ENCODE data around the gene KCNAB2. TPM values are rescaled to one million over a fixed set of nuclear protein-coding genes. Genes with fewer than 3 reads are reported as not detected.

Gene KCNAB2
- total RNA-seq, 1 donor from 2014 or later = 2.7 TPM

DNA sequence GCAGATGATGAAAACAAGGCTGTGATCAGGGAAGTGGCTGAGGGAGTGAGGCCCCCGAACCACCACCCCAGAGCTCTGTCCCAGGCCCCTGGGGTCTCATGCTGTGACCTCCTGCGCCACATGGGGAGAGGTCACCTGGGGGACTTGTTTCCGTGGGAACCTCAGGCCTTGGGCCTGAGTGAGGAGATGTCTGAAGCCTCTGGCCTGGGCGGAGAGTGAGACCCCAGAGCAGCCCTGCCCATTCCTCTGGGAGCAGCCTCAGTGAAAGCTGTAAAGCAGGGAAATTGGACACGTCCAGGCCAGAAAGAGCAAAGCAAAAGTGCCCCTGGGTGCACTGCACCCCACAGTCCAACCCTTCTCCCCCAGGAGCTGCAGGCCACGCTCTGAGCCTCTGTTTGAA is 37.0 kb upstream of the KCNAB2 start:
- TF ChIP-seq, protein P1, sequence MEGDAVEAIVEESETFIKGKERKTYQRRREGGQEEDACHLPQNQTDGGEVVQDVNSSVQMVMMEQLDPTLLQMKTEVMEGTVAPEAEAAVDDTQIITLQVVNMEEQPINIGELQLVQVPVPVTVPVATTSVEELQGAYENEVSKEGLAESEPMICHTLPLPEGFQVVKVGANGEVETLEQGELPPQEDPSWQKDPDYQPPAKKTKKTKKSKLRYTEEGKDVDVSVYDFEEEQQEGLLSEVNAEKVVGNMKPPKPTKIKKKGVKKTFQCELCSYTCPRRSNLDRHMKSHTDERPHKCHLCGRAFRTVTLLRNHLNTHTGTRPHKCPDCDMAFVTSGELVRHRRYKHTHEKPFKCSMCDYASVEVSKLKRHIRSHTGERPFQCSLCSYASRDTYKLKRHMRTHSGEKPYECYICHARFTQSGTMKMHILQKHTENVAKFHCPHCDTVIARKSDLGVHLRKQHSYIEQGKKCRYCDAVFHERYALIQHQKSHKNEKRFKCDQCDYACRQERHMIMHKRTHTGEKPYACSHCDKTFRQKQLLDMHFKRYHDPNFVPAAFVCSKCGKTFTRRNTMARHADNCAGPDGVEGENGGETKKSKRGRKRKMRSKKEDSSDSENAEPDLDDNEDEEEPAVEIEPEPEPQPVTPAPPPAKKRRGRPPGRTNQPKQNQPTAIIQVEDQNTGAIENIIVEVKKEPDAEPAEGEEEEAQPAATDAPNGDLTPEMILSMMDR (IDR thresholded peaks at IDR 0.05; ENCODE audit: insufficient read depth, low read length, poor library complexity, severe bottlenecking) = no peak
- no peaks in the 10 kb centered on the region for H3K36me3 ChIP-seq (ENCODE audit: control insufficient read depth, insufficient read depth, low read length)

DNA sequence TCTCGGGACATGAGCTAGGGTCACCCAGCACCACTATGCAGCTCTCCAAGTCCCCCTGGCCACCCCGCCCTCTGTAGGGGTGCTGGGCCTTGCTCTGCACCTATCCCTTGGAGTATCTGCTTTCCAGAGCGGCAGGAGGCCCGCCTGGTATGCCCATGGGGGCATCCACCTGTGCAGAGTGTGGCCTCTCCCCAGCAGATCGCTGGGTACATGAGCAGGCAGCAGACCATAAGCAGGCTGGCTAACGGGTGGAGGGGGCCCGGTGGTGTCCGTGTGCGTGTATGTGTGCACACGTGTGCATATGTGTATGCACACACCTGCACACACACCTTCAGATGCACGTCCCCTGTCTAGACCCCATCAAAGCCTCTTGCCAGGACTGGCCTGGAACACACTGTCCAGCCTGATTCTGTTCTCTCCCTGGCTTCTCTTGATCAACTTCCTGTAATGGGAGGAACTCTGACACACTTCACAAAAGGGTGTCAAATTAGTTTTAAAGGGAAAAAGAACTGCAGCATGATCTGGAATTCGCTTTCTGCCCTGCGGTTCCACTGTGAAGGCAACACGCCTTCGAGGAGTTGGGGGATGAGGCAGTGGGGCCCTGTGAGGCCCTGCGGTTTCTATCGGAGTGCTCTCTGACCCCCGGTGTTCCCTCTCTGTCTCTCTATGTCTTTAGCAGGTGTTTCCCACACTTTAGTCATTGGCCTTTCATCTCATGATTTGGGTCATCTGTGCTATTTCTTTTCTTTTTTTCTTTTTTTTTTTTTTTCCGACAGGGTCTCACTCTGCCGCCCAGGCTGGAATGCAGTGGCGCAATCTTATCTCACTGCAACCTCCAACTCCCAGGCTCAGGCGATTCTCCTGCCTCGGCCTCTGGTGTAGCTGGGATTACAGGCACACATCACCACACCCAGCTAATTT is 36.3 kb upstream of the KCNAB2 start:
- Histone ChIP-seq H3K36me3 (ENCODE audit: control insufficient read depth, insufficient read depth, low read length) (no peaks in the 10 kb centered on the region), H3K27me3 (ENCODE audit: control insufficient read depth, insufficient read depth, low read length) (peaks cover 19% of the 10 kb centered on the region), H3K4me3 (ENCODE audit: low read depth, low read length) (no peak overlapping the region)
- no peak for DNase-seq (ENCODE audit: low read depth)
- TF ChIP-seq, protein P1 (IDR thresholded peaks at IDR 0.05; ENCODE audit: insufficient read depth, low read length, poor library complexity, severe bottlenecking) = no peak

More for the DNA sequence above, 37.0 kb upstream of the KCNAB2 start:
- Histone ChIP-seq H3K4me3 (ENCODE audit: low read depth, low read length) (no peak overlapping the region), H3K27me3 (ENCODE audit: control insufficient read depth, insufficient read depth, low read length) (peaks cover 21% of the 10 kb centered on the region)
- DNase-seq (ENCODE audit: low read depth) = no peak

DNA sequence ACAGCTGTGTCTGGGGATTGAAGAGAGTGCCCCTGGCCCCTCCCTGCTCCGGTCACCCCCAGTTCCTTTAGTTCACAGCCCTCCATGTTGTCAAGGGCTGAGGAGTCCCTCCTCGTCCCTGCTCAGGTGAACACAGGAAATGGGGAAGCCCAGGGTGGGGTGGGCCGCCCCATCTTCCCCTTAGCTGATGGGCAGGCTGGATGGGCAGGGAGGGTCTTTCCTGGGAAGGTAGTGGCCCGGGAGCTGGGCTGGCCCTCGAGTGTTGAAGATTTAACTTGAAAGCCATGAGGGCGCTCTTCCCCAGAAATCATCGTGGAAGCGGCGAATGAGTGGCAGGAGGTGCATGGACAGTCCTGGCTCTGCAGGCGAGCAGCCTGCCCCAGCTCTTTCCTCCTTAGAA is 35.1 kb upstream of the KCNAB2 start:
- Histone ChIP-seq H3K27me3 (ENCODE audit: control insufficient read depth, insufficient read depth, low read length) (peaks cover 17% of the 10 kb centered on the region), H3K36me3 (ENCODE audit: control insufficient read depth, insufficient read depth, low read length) (no peaks in the 10 kb centered on the region), H3K4me3 (ENCODE audit: low read depth, low read length) (no peak overlapping the region)
- TF ChIP-seq, protein P1 (IDR thresholded peaks at IDR 0.05; ENCODE audit: insufficient read depth, low read length, poor library complexity, severe bottlenecking) = no peak
- no peak for DNase-seq (ENCODE audit: low read depth)

DNA sequence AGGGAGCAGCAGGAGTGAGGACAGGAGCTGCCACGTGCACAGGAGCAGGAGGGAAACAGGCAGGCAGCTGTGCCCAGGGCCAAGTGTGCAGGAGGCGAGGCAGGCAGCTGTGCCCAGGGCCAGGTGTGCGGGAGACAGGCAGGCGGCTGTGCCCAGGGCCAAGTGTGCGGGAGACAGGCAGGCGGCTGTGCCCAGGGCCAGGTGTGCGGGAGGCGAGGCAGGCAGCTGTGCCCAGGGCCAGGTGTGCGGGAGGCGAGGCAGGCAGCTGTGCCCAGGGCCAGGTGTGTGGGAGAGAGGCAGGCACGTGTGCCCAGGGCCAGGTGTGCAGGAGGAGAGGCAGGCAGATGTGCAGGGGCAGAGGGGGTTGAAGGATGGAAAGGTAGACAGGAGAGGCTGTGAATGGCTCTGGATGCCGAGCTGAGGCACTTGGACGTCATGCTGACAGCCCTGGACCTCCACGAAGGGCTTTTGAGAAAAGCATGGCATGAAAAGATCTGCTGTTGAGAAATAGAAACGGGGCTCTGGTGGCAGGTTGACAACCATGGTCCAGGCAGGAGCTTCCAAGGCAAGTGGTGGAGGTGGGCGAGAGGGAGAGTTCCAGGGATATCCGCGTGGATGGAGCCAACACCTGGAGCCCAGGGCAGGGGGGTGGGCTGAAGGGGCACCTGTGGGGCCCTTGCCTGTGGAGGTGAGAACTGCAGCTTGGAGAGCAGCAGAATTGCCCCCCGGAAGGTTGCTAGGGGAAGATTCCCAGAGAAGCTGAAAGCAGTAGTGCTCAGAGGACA is 34.3 kb upstream of the KCNAB2 start:
- Histone ChIP-seq H3K27me3 (ENCODE audit: control insufficient read depth, insufficient read depth, low read length) (peaks cover 16% of the 10 kb centered on the region), H3K36me3 (ENCODE audit: control insufficient read depth, insufficient read depth, low read length) (no peaks in the 10 kb centered on the region), H3K4me3 (ENCODE audit: low read depth, low read length) (no peak overlapping the region)
- TF ChIP-seq, protein P1 (IDR thresholded peaks at IDR 0.05; ENCODE audit: insufficient read depth, low read length, poor library complexity, severe bottlenecking) = no peak
- DNase-seq (ENCODE audit: low read depth) = no peak

DNA sequence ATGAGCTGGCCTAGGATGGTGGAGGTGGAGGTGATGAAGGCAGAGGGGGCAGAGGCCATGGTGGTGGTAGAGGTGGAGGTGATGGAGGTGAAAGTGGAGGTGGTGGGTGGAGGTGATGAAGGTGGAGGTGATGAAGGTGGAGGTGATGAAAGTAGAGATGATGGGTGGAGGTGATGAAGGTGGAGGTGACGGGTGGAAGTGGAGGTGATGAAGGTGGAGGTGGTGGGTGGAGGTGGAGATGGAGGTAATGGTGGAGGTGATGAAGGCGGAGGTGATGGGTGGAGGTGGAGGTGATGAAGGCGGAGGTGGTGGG is 33.8 kb upstream of the KCNAB2 start:
- no peaks in the 10 kb centered on the region for H3K36me3 ChIP-seq (ENCODE audit: control insufficient read depth, insufficient read depth, low read length)
- TF ChIP-seq, protein P1 (IDR thresholded peaks at IDR 0.05; ENCODE audit: insufficient read depth, low read length, poor library complexity, severe bottlenecking) = no peak
- no peak overlapping the region for H3K4me3 ChIP-seq (ENCODE audit: low read depth, low read length)
- peaks cover 13% of the 10 kb centered on the region for H3K27me3 ChIP-seq (ENCODE audit: control insufficient read depth, insufficient read depth, low read length)
- DNase-seq (ENCODE audit: low read depth) = no peak
